Osteoblast (primary cell): ENCODE data around the gene CACNA1I. TPM values are rescaled to one million over a fixed set of nuclear protein-coding genes. Genes with fewer than 3 reads are reported as not detected.

Experiments used
- DNase-seq: peaks from one replicate; pipeline ENCODE4 v3.0.0; 2011; ENCODE audit warnings: low spot score, mixed read lengths; ENCODE audit not compliant: insufficient read length; ENCODE audit errors: missing footprints
- H2AFZ ChIP-seq: 2 replicates; pipeline ENCODE4 v1.6.0; 2011; ENCODE audit warnings: mild to moderate bottlenecking, low read length
- H3K27ac ChIP-seq: 2 replicates; pipeline ENCODE4 v1.5.1; 2011; ENCODE audit warnings: mild to moderate bottlenecking, low read depth, low read length, moderate library complexity
- H3K27me3 ChIP-seq: 2 replicates; pipeline ENCODE4 v1.6.0; 2012; ENCODE audit warnings: mild to moderate bottlenecking, control low read depth, inconsistent platforms, low read length, moderate library complexity; ENCODE audit not compliant: insufficient read depth
- H3K36me3 ChIP-seq: 2 replicates; pipeline ENCODE4 v1.5.1; 2011; ENCODE audit warnings: mild to moderate bottlenecking, low read length, control low read depth, moderate library complexity; ENCODE audit not compliant: insufficient read depth
- H3K4me1 ChIP-seq: 2 replicates; pipeline ENCODE4 v1.5.1; 2011; ENCODE audit warnings: mild to moderate bottlenecking, low read length, control low read depth, moderate library complexity; ENCODE audit not compliant: insufficient read depth
- H3K4me2 ChIP-seq: 2 replicates; pipeline ENCODE4 v1.6.0; 2011; ENCODE audit warnings: mild to moderate bottlenecking, low read length; ENCODE audit not compliant: insufficient read depth
- H3K4me3 ChIP-seq: fragments of 200-600 bp; sonication (generic); 3 replicates; pipeline ENCODE4 v1.5.1; 2012; ENCODE audit warnings: mild to moderate bottlenecking, low read length, inconsistent platforms; ENCODE audit not compliant: insufficient read depth
- H3K79me2 ChIP-seq: 2 replicates; pipeline ENCODE4 v1.6.0; 2012; ENCODE audit warnings: mild to moderate bottlenecking, low read length, control low read depth, inconsistent platforms; ENCODE audit not compliant: insufficient read depth
- H3K9me3 ChIP-seq: 2 replicates; pipeline ENCODE4 v1.5.1; 2011; ENCODE audit warnings: low read depth, low read length, control low read depth
- H4K20me1 ChIP-seq: 2 replicates; pipeline ENCODE4 v1.6.0; 2012; ENCODE audit warnings: mild to moderate bottlenecking, low read length, control low read depth; ENCODE audit not compliant: insufficient read depth
- total RNA-seq: library from RNA; depleted of rRNA; stranded (reverse); fragments of >200 nt; gene quantifications from 2 replicates; pipeline ENCODE4 v1.2.3, GENCODE V29; 2012
- TF ChIP-seq, protein P1 (sequence below): IDR thresholded peaks from 2 replicates; pipeline ENCODE4 v1.5.1; 2011; ENCODE audit warnings: mild to moderate bottlenecking, low read depth, low read length, moderate library complexity; ENCODE audit errors: extremely low read depth

Gene CACNA1I
- total RNA-seq, 1 donor = under 0.01 TPM

DNA sequence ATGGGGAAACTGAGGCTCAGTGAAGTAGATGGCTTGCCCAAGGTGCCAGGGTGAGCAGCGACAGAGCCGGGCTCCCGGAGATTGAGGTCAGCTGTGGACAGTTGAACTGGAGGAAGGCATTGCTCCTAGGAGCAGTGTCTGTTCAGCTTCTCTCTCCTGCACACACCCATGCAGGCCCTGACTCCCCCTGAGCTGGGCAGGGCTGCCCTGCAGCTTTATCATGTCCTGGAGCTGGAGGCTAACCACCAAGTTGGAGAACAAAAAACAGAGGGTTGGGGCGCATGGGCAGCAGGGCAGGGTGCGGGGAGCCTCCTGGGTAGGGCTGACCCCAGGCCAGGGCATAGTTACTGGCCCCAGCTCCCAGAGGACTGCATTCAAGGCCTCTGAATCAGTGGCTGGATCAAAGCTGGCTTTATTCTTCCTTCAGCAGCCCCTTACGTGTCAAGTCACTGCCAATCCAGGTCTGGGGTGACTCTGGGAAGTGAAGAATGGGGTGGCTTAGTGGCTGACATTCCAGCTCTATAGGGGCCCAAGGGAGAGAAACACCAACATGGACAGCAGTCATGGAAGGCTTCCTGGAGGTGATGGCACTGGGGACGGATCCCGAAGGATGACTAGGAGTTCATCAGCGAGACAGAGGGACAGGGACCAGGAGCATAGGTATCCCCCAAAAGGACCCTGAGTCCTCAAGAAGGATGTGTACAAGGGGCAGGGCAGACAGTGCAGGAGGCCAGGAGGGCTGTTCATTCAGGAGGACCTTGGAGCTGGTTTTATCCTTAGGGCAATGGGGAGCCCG, 83.8 kb downstream of the CACNA1I start:
- Histone ChIP-seq H3K4me2 (no peak overlapping the region), H3K4me3 (no peak overlapping the region), H3K4me1 (no peaks in the 10 kb centered on the region), H2AFZ (no peak overlapping the region), H3K79me2 (no peaks in the 10 kb centered on the region), H4K20me1 (no peaks in the 10 kb centered on the region), H3K9me3 (no peaks in the 10 kb centered on the region), H3K27ac (no peak overlapping the region), H3K27me3 (peaks cover 29% of the 10 kb centered on the region), H3K36me3 (no peaks in the 10 kb centered on the region)
- TF ChIP-seq, protein P1, sequence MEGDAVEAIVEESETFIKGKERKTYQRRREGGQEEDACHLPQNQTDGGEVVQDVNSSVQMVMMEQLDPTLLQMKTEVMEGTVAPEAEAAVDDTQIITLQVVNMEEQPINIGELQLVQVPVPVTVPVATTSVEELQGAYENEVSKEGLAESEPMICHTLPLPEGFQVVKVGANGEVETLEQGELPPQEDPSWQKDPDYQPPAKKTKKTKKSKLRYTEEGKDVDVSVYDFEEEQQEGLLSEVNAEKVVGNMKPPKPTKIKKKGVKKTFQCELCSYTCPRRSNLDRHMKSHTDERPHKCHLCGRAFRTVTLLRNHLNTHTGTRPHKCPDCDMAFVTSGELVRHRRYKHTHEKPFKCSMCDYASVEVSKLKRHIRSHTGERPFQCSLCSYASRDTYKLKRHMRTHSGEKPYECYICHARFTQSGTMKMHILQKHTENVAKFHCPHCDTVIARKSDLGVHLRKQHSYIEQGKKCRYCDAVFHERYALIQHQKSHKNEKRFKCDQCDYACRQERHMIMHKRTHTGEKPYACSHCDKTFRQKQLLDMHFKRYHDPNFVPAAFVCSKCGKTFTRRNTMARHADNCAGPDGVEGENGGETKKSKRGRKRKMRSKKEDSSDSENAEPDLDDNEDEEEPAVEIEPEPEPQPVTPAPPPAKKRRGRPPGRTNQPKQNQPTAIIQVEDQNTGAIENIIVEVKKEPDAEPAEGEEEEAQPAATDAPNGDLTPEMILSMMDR = no peak
- DNase-seq = no peak

DNA sequence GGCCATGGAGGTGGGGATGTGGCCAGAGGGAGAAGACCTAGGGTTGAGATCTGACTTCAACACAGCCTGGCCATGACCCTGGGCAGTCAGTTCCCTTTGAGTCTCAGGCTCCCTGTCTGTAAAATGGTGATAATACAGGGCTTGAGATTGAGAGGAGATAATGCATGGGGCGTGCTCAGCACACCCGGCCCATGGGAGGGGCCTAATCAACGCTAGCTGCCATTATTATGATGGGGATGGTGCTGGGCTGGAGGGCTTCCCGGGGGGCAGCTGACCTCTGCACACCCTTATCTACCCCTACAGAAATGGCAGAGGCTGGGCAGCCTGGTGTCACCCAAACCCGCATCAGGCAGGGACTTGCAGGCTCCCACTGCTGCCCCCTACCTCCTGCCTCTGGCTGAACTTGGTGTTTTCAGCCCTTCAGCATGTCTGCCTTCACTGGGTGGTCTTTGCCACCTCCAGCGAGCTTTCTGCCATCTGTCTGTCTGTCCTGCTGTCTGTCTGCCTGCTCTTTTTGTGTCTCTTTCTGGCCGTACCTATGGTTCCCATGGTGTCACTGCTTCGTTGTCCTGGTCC, 84.5 kb downstream of the CACNA1I start:
- Histone ChIP-seq H3K79me2 (no peaks in the 10 kb centered on the region), H3K9me3 (no peaks in the 10 kb centered on the region), H3K27me3 (peaks cover 29% of the 10 kb centered on the region)

DNA sequence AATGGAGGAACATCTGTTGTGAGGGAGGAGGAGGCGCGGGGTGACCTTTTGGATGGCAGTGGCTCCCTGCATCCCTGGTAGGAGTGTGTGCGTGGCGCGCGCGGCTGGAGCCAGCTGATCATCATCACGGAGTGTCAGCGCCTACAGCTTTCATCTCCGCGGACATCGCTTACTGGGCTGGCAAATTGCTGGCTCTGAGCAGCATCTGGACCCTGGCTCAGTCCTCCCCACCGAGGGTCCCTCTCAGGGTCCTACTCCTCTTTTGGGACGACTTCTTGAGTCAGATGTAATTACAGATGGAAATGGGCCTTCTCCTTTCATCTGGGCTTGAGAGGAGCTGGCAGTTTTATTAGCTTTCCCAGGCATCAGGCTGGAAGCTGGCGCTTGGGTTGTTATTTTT, 85.3 kb downstream of the CACNA1I start:
- H2AFZ ChIP-seq = no peak overlapping the region
- no peaks in the 10 kb centered on the region for H3K4me1 ChIP-seq
- H3K4me2 ChIP-seq = no peak overlapping the region
- H3K4me3 ChIP-seq = no peak overlapping the region
- H4K20me1 ChIP-seq = no peaks in the 10 kb centered on the region
- no peak for DNase-seq
- TF ChIP-seq, protein P1 = no peak
- no peaks in the 10 kb centered on the region for H3K36me3 ChIP-seq
- H3K27me3 ChIP-seq = peaks cover 29% of the 10 kb centered on the region
- H3K27ac ChIP-seq = no peak overlapping the region
- no peaks in the 10 kb centered on the region for H3K79me2 ChIP-seq
- no peaks in the 10 kb centered on the region for H3K9me3 ChIP-seq

More for the DNA sequence above, 84.5 kb downstream of the CACNA1I start:
- no peak overlapping the region for H3K27ac ChIP-seq
- no peaks in the 10 kb centered on the region for H3K4me1 ChIP-seq
- DNase-seq = no peak
- TF ChIP-seq, protein P1 = peak; percentile 11
- H4K20me1 ChIP-seq = no peaks in the 10 kb centered on the region
- no peak overlapping the region for H3K4me3 ChIP-seq
- H2AFZ ChIP-seq = no peak overlapping the region
- H3K36me3 ChIP-seq = no peaks in the 10 kb centered on the region
- H3K4me2 ChIP-seq = no peak overlapping the region
